ENCODE data around the gene FNBP1. TPM values are rescaled to one million over a fixed set of nuclear protein-coding genes. Genes with fewer than 3 reads are reported as not detected.

Gene FNBP1
- 39.7 and 40.9 TPM in 2 replicates for total RNA-seq (2021; fragmentation: NEBNext Ultra II Directional; extraction: Animal tissue kit (Norgen Biotek cat#: 25700))
- 6.7 and 7.2 TPM in 2 replicates for polyA plus RNA-seq (2011; rRNA removed)
- 8.4 TPM for polyA plus RNA-seq (2011; cell fraction: cytosol; rRNA removed)
- 7.7 TPM for polyA plus RNA-seq (2011; cell fraction: nucleus; rRNA removed)
- 17.2 to 21.2 TPM (median 19.9 TPM) in 4 replicates for polyA plus RNA-seq (2012, experiment 1 of 2)
- 4.3 TPM for polyA plus RNA-seq (2012, experiment 2 of 2)
- polyA plus RNA-seq (2013, experiment 1 of 2), result 25.0 TPM
- polyA plus RNA-seq (2013, experiment 2 of 2), result 23.0 TPM
- polyA minus RNA-seq (2011; rRNA and poly(A)+ RNA removed), result 10.5 and 29.5 TPM in 2 replicates
- polyA minus RNA-seq (2011; cell fraction: cytosol; rRNA and poly(A)+ RNA removed), result 19.4 TPM
- polyA minus RNA-seq (2011; cell fraction: nucleus; rRNA and poly(A)+ RNA removed), result 16.4 TPM
- long read RNA-seq, experiment 1, partial matches to known transcripts, result 4 of 10 reads
- long read RNA-seq, experiment 1, other reads (novel, unspliced or antisense), result 6 of 10 reads
- long read RNA-seq, experiment 2, partial matches to known transcripts, result 0 of 1 reads
- long read RNA-seq, experiment 2, other reads (novel, unspliced or antisense), result 1 of 1 reads

DNA sequence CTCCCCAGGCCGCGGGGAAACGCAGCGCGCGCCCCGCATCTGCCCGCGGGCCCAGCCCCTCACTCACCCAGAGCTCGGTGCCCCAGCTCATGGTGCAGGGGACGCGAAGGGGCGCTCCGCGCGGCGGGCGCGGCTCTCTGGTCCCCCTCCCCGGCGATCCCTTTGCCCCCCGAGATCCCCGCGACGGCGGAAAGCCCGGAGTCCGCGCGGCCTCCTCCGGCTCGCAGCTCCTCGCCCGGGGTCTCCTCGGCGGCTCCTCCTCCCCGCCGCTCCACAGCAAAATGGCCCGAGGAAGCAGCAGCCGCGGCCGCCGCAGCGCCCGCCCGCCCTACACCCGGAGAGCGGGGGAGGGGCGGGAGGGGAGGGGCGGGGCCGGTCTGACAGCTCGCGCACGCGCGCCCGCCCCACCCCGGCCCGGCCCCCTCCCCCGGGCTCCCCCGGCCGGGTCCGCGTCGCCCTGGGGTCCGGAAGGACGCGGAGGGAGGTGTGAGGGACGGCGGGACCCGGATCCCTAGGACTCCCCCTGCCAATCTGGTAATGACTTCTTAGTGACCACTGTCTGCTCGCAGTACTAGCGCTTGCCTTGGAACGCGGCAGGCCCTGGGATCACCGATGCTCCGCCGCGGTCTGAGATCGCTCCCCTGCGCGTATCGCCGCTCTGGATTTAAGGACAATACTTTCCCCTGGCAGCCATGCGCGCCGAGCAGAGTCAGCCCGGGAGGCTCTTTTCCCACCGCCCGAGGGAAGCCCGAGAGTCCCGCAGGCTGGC is at the start of gene FNBP1:
TSS of gene FNBP1 (minus strand) at position 305 of the 769 bp plus-strand sequence. CDS start at position 91, 214 bp downstream.
- no peak within 1 kb of the TSS for H2BK15ac ChIP-seq (ENCODE audit: low read length)
- H4K5ac ChIP-seq (ENCODE audit: insufficient read length, low read depth, low read length), result peak within 1 kb of the TSS; percentile 76
- peak within 1 kb of the TSS; percentile 66 for H3K4ac ChIP-seq (replicated peaks; ENCODE audit: insufficient read length, low read depth, low read length)
- peaks cover 2 to 33% of the 10 kb centered on the region in 2 experiments; a peak in 2 of 4 replicates for H3K79me2 ChIP-seq (ENCODE audit: control insufficient read depth in 1 of 2, insufficient read depth in 2 of 2, low read length in 2 of 2)
- DNase-seq (ENCODE audit: low read depth in 1 of 2, low spot score in 2 of 2) (peak; percentile 38 to 85), FAIRE-seq (no peak)
- no peaks in the 10 kb centered on the region for H4K20me1 ChIP-seq (replicated peaks in 1 of 2; ENCODE audit: control insufficient read depth in 1 of 2, insufficient read depth in 2 of 2, low read length in 2 of 2)
- no peak within 1 kb of the TSS for H3K14ac ChIP-seq (ENCODE audit: insufficient read length)
- no peaks in the 10 kb centered on the region for H3K36me3 ChIP-seq (ENCODE audit: control insufficient read depth in 2 of 4, insufficient read depth in 4 of 4, low read length in 3 of 4)
- H3K18ac ChIP-seq (ENCODE audit: extremely low read depth, low read length), result peak within 1 kb of the TSS; percentile 81; the same call in 1 of the 2 replicates
- H2BK5ac ChIP-seq (ENCODE audit: low read depth, low read length), result peak within 1 kb of the TSS; percentile 50; the same call in 1 of the 2 replicates
- H3K9me3 ChIP-seq (ENCODE audit: insufficient read depth in 2 of 2, low read depth in 1 of 2, low read length in 1 of 2), result no peaks in the 10 kb centered on the region
- H3K56ac ChIP-seq (replicated peaks; ENCODE audit: insufficient read length, low read depth, low read length), result peak within 1 kb of the TSS; percentile 46
- H3K23me2 ChIP-seq (ENCODE audit: low read depth, low read length), result peaks cover 13% of the 10 kb centered on the region
- no peak within 1 kb of the TSS for H2AK5ac ChIP-seq (ENCODE audit: low read depth, low read length)
- H3K27ac ChIP-seq (ENCODE audit: low read depth, low read length), result peak within 1 kb of the TSS; percentile 16; the same call in 1 of the 2 replicates
- H4K8ac ChIP-seq (ENCODE audit: extremely low read depth, insufficient read depth, low read length), result peak within 1 kb of the TSS; percentile 82
- H3K79me1 ChIP-seq (ENCODE audit: low read depth, low read length), result no peaks in the 10 kb centered on the region
- H3K9ac ChIP-seq (replicated peaks in 1 of 4; ENCODE audit: extremely low read depth in 1 of 4, low read depth in 3 of 4, low read length in 3 of 4), result peak within 1 kb of the TSS; percentile 35 to 96 (median 55); a peak in 6 of 7 replicates
- peak within 1 kb of the TSS; percentile 67 to 91 (median 82) for H3K4me3 ChIP-seq (ENCODE audit: extremely low read depth in 1 of 4, insufficient read depth in 2 of 4, low read depth in 3 of 4, low read length in 4 of 4)
- peak within 1 kb of the TSS; percentile 71 to 88 for H3K4me2 ChIP-seq (ENCODE audit: insufficient read depth in 1 of 2, low read depth in 2 of 2, low read length in 2 of 2)
- peak within 1 kb of the TSS; percentile 58 for H2BK120ac ChIP-seq (replicated peaks; ENCODE audit: low read depth, low read length)
- H3K27me3 ChIP-seq (replicated peaks in 1 of 4; ENCODE audit: control insufficient read depth in 3 of 4, extremely low read depth in 1 of 4, insufficient read depth in 3 of 4, low read length in 3 of 4), result peaks cover 0 to 9% (median 4%) of the 10 kb centered on the region in 4 experiments; a peak in 4 of 7 replicates
- peak within 1 kb of the TSS; percentile 68; the same call in 1 of the 2 replicates for H2BK12ac ChIP-seq (ENCODE audit: low read depth, low read length)
- 1% methylated on average over 21 of the region's 92 CpGs; no CpG with 5 or more reads in 1 of the 2 experiments for WGBS, 2 experiments (ENCODE audit: extremely low coverage in 1 of 2, insufficient coverage in 1 of 2, insufficient read length in 1 of 2, insufficient replicate concordance in 2 of 2, low coverage in 1 of 2, low lambda C conversion rate in 2 of 2, missing lambda C conversion rate in 1 of 2)
- no peak within 1 kb of the TSS for H3K23ac ChIP-seq (ENCODE audit: insufficient read length)
- H3K4me1 ChIP-seq (replicated peaks in 1 of 4; ENCODE audit: control insufficient read depth in 3 of 4, insufficient read depth in 4 of 4, low read length in 3 of 4), result peaks cover 0 to 5% (median 3%) of the 10 kb centered on the region in 4 experiments; a peak in 4 of 7 replicates
- ChIA-PET CTCF (ENCODE audit: partially characterized antibody) (no interaction called here), POLR2A (ENCODE audit: partially characterized antibody) (interaction anchor here (1.0 to 2.7 kb wide), 6 partner anchors 10 to 148 kb away, joined by 3 to 8 read pairs (median 4); partner anchors contain the start of gene GPR107)
- H2AFZ ChIP-seq (ENCODE audit: low read length), result no peak within 1 kb of the TSS; the same call in 1 of the 2 replicates
- H2BK20ac ChIP-seq (ENCODE audit: low read length), result no peak within 1 kb of the TSS
- H4K91ac ChIP-seq (replicated peaks; ENCODE audit: insufficient read length, low read length), result peak within 1 kb of the TSS; percentile 91
- TF ChIP-seq SIRT6 (IDR thresholded peaks at IDR 0.05; ENCODE audit: low read length) (no peak), ASH2L (IDR thresholded peaks at IDR 0.05; ENCODE audit: low read length) (peak; percentile 36), TAF1 (IDR thresholded peaks at IDR 0.05; ENCODE audit: low read depth, low read length) (peak; percentile 76), CHD2 (IDR thresholded peaks at IDR 0.05; ENCODE audit: low read length) (no peak), KDM1A (IDR thresholded peaks at IDR 0.05; ENCODE audit: borderline replicate concordance, low read length) (no peak), TAF7 (optimal IDR thresholded peaks at IDR 0.05; ENCODE audit: borderline replicate concordance, low read depth, low read length) (peak; percentile 71), NRF1 (IDR thresholded peaks at IDR 0.05; ENCODE audit: low read depth, low read length) (no peak), SP4 (IDR thresholded peaks at IDR 0.05; ENCODE audit: low read length) (peak; percentile 31; the same call in 1 of the 2 replicates), SUZ12 (IDR thresholded peaks at IDR 0.05; ENCODE audit: low read length) (no peak), KDM4A (IDR thresholded peaks at IDR 0.05; ENCODE audit: low read depth, low read length, severe bottlenecking) (peak; percentile 55)
